Measurements from ENCODE around the gene SENP1. TPM values are rescaled to one million over a fixed set of nuclear protein-coding genes. Genes with fewer than 3 reads are reported as not detected.

Gene SENP1
- total RNA-seq, 1 experiment from 2014 or later = 28.8 TPM

- H3K27me3 ChIP-seq (ENCODE audit: insufficient read depth, low read length) = peaks cover 11% of the 10 kb centered on the region; the same call in 1 of the 2 replicates
- no peaks in the 10 kb centered on the region for H3K79me2 ChIP-seq (ENCODE audit: insufficient read depth, low read length)
- H3K4me1 ChIP-seq (ENCODE audit: insufficient read depth, low read length) = peaks cover 12% of the 10 kb centered on the region; the same call in 1 of the 2 replicates
- no peak for TF ChIP-seq CTCF (conservative IDR thresholded peaks at IDR 0.05)
- peak overlapping the region; percentile 12 to 61 for H3K4me3 Mint-ChIP-seq
- peaks cover 0 to 4% (median 0%) of the 10 kb centered on the region in 3 experiments; a peak in 3 of 7 replicates for H3K36me3 Mint-ChIP-seq (ENCODE audit: insufficient read depth in 1 of 3, low read depth in 3 of 3)
- H2BK15ac ChIP-seq (ENCODE audit: low read depth, low read length) = no peak overlapping the region
- H3K56ac ChIP-seq (ENCODE audit: insufficient read length, low read depth, low read length) = no peak overlapping the region
- no peaks in the 10 kb centered on the region for H4K20me1 ChIP-seq (ENCODE audit: control insufficient read depth, insufficient read depth, insufficient read length)
- H3K23ac ChIP-seq (ENCODE audit: insufficient read length, low read depth, low read length) = no peak overlapping the region
- H3K18ac ChIP-seq (ENCODE audit: insufficient read length, low read depth, low read length) = peak overlapping the region; percentile 82
- no peaks in the 10 kb centered on the region for H3K79me1 ChIP-seq (ENCODE audit: insufficient read depth, low read depth, low read length, poor library complexity, severe bottlenecking)
- no peak overlapping the region for H3K9ac ChIP-seq (ENCODE audit: extremely low read depth, insufficient read length, low read length)
- H2BK120ac ChIP-seq (ENCODE audit: low read depth, low read length, poor library complexity, severe bottlenecking) = no peak overlapping the region
- WGBS (ENCODE audit: extremely low coverage, insufficient read length, low lambda C conversion rate) = no CpG with 5 or more reads among the region's 9 CpGs
- peak overlapping the region; percentile 50 to 74 (median 66); a peak in 6 of 7 replicates for H3K27ac Mint-ChIP-seq
- H3K4ac ChIP-seq (ENCODE audit: low read depth, low read length) = no peak overlapping the region
- H3T11ph ChIP-seq (ENCODE audit: low read length) = no peak overlapping the region
- H2BK5ac ChIP-seq (ENCODE audit: insufficient read length, low read length) = no peak overlapping the region
- peak overlapping the region; percentile 5 for H3K27ac ChIP-seq (ENCODE audit: insufficient read length, low read depth, low read length)
- peak overlapping the region; percentile 9 for H2BK12ac ChIP-seq (ENCODE audit: insufficient read length, low read depth, low read length)
- peak overlapping the region; percentile 11 for H4K91ac ChIP-seq (ENCODE audit: insufficient read length, low read depth, low read length)
- peak; percentile 97 for DNase-seq
- H3K23me2 ChIP-seq (ENCODE audit: insufficient read length, low read depth, low read length, poor library complexity, severe bottlenecking) = no peaks in the 10 kb centered on the region
- H2AFZ ChIP-seq (ENCODE audit: low read length) = no peak overlapping the region
- H2BK20ac ChIP-seq (ENCODE audit: low read depth, low read length, poor library complexity, severe bottlenecking) = no peak overlapping the region
- no peaks in the 10 kb centered on the region for H3K9me3 ChIP-seq (ENCODE audit: control insufficient read depth, low read depth, low read length)
- peak overlapping the region; percentile 3 for H3K4me2 ChIP-seq (ENCODE audit: insufficient read depth, insufficient read length, low read length)
- no peaks in the 10 kb centered on the region for H3K9me3 Mint-ChIP-seq
- H2AK5ac ChIP-seq (ENCODE audit: insufficient read length, low read length) = no peak overlapping the region
- no peak overlapping the region for H4K5ac ChIP-seq (ENCODE audit: insufficient read length, low read depth, low read length)
- peaks cover 81% of the 10 kb centered on the region for H3K27me3 Mint-ChIP-seq (ENCODE audit: low read depth)
- H3K4me1 Mint-ChIP-seq = peaks cover 31 to 33% of the 10 kb centered on the region in 2 experiments
- no peak overlapping the region for H4K8ac ChIP-seq (replicated peaks; ENCODE audit: insufficient read length, low read depth, low read length)
- peak overlapping the region; percentile 74; the same call in 1 of the 2 replicates for H3K14ac ChIP-seq (ENCODE audit: insufficient read depth, low read length)
Observed at GRCh38 chr12:48037267-48037915, 68.5 kb downstream of the SENP1 start.
